Lung (tissue), 12 donors: ENCODE data around the gene SLC34A1. TPM values are rescaled to one million over a fixed set of nuclear protein-coding genes. Genes with fewer than 3 reads are reported as not detected.
A peak's percentile ranks its signal among the peaks of the same experiment; 100 is the strongest.

Source experiments
- ATAC-seq: fragments of 200-7000 bp; cut with Tn5 transposase; one replicate; pipeline ENCODE4 v1.9.1; 2020; ENCODE audit warnings: moderate number of reproducible peaks; ENCODE audit not compliant: insufficient read depth, low FRiP score
- DNase-seq, 3 donors: peaks; one replicate each; pipeline ENCODE4 v3.0.0-alpha.2; 2013 to 2017
- H3K27ac ChIP-seq, 2 donors: one replicate each; pipeline ENCODE4 v1.5.1; 2013; ENCODE audit warnings: mild to moderate bottlenecking in 2 of 2, moderate library complexity in 2 of 2, control low read depth in 1 of 2, inconsistent platforms in 1 of 2, low read depth in 1 of 2, low read length in 1 of 2
- H3K27me3 ChIP-seq, 3 donors: one replicate each; pipeline ENCODE4 v1.5.1; 2013; ENCODE audit warnings: low read length in 2 of 3; ENCODE audit not compliant: control insufficient read depth in 3 of 3, insufficient read depth in 3 of 3
- H3K36me3 ChIP-seq, 4 donors: one replicate each; pipeline ENCODE4 v1.5.1; 2013; ENCODE audit warnings: low read length in 4 of 4, mild to moderate bottlenecking in 1 of 4, moderate library complexity in 1 of 4; ENCODE audit not compliant: control insufficient read depth in 4 of 4, insufficient read depth in 4 of 4
- H3K4me1 ChIP-seq, 5 donors: one replicate each; pipeline ENCODE4 v1.5.1; 2013; ENCODE audit warnings: low read length in 5 of 5, mild to moderate bottlenecking in 2 of 5, moderate library complexity in 1 of 5; ENCODE audit not compliant: control insufficient read depth in 5 of 5, insufficient read depth in 5 of 5
- H3K4me3 ChIP-seq: one replicate; pipeline ENCODE4 v1.5.1; 2013; ENCODE audit warnings: mild to moderate bottlenecking, control low read depth, moderate library complexity
- H3K9ac ChIP-seq, 2 donors: one replicate each; pipeline ENCODE4 v1.5.1; 2013; ENCODE audit warnings: low read length in 2 of 2, control low read depth in 1 of 2; ENCODE audit not compliant: insufficient read depth in 1 of 2
- H3K9me3 ChIP-seq, 4 donors: one replicate each; pipeline ENCODE4 v1.5.1; 2013; ENCODE audit warnings: low read length in 3 of 4, mild to moderate bottlenecking in 1 of 4, moderate library complexity in 1 of 4; ENCODE audit not compliant: control insufficient read depth in 4 of 4, insufficient read depth in 3 of 4
- CTCF ChIP-seq: IDR thresholded peaks from 2 replicates; pipeline ENCODE4 v1.5.1; 2012; ENCODE audit warnings: mild to moderate bottlenecking; ENCODE audit errors: control extremely low read depth, extremely low read depth
- WGBS, 2 donors: extraction: QIAGEN DNeasy Blood & Tissue Kit; methylation state at CpG; one replicate each; pipeline ENCODE4 v1.1.7; 2013; 5-methylcytosine and 5-hydroxymethylcytosine counted together
- polyA plus RNA-seq, 2 donors: library from polyadenylated mRNA; stranded (reverse); fragments of 200-250 nt; gene quantifications; one replicate each; pipeline ENCODE4 v1.2.1, GENCODE V29; 2013
- total RNA-seq, 2 donors: library from RNA; depleted of rRNA in 1 of 2; stranded (reverse); fragments of >200 nt in 1 of 2; gene quantifications; one replicate each; pipeline ENCODE4 v1.2.1, GENCODE V29; 2014 to 2021
- donor health status: control.
- donor health status: control.
- donor health status: Bipolar disorder and iron deficiency.
- donor health status: healthy.
- donor health status: DM: yes; HTN: yes; CAD: no.

SLC34A1 gene
- total and polyA plus RNA-seq, 4 donors, result 0.02 TPM; not detected in 3

GRCh38 chr5:177387405-177387804 is 3.2 kb downstream of the SLC34A1 start:
- Histone ChIP-seq H3K36me3 (no peaks in the 10 kb centered on the region), H3K9me3 (no peaks in the 10 kb centered on the region), H3K9ac (no peak overlapping the region), H3K4me1 (peaks cover 0 to 9% (median 0%) of the 10 kb centered on the region in 5 donors), H3K27ac (no peak overlapping the region), H3K27me3 (peaks cover 0 to 6% (median 0%) of the 10 kb centered on the region in 3 donors), H3K4me3 (no peak overlapping the region)
- DNase-seq (no peak), ATAC-seq (no peak)
- TF ChIP-seq CTCF, result no peak
- 89 to 95% methylated on average over 14 of the region's 14 CpGs for WGBS, 2 donors

- 83 to 88% methylated on average over 10 of the region's 10 CpGs for WGBS, 2 donors
- Histone ChIP-seq H3K9me3 (no peaks in the 10 kb centered on the region), H3K4me1 (peaks cover 0 to 6% (median 0%) of the 10 kb centered on the region in 5 donors), H3K4me3 (no peak overlapping the region), H3K27ac (no peak overlapping the region), H3K27me3 (peaks cover 0 to 6% (median 0%) of the 10 kb centered on the region in 3 donors), H3K9ac (no peak overlapping the region), H3K36me3 (no peaks in the 10 kb centered on the region)
- TF ChIP-seq CTCF, result no peak
- DNase-seq (no peak), ATAC-seq (no peak)
Measured at GRCh38 chr5:177388521-177389052, 4.4 kb downstream of the SLC34A1 start.

- Histone ChIP-seq H3K27ac (peak overlapping the region in 1 of 2 donors; percentile 26), H3K9me3 (no peaks in the 10 kb centered on the region), H3K9ac (no peak overlapping the region), H3K4me1 (peaks cover 0 to 6% (median 0%) of the 10 kb centered on the region in 5 donors), H3K27me3 (peaks cover 0 to 6% (median 0%) of the 10 kb centered on the region in 3 donors), H3K36me3 (no peaks in the 10 kb centered on the region), H3K4me3 (no peak overlapping the region)
- peak in 2 of 3 donors; percentile 26 to 44 for DNase-seq
- peak; percentile 54 for ATAC-seq
- no peak for TF ChIP-seq CTCF
- WGBS, 2 donors, result 27 to 57% methylated on average over 21 of the region's 21 CpGs
Measured at GRCh38 chr5:177389241-177390169, 5.3 kb downstream of the SLC34A1 start.
